Memory B cell (primary cell): ENCODE measurements around the gene TBX4.
"Not testable (repeated sequence)": the region's sequence is repeated elsewhere in the genome, so short reads cannot be mapped to it uniquely, and the experiment has no call there.

ENCODE experiments used
- ATAC-seq: fragments of 150-1000 bp; cut with Tn5 transposase; 2 replicates; pipeline ENCODE4 v1.10.0; 2021; ENCODE audit warnings: low read depth, mild to moderate bottlenecking, moderate library complexity
- DNase-seq, 2 donors: peaks; one replicate each; pipeline ENCODE4 v3.0.0; 2022; ENCODE audit warnings: low spot score in 2 of 2
- H3K27ac Mint-ChIP-seq: one replicate; pipeline ENCODE4 v1.8.0; 2022; ENCODE audit warnings: mild to moderate bottlenecking, moderate library complexity, mixed read lengths
- H3K27me3 Mint-ChIP-seq: one replicate; pipeline ENCODE4 v1.8.0; 2022; ENCODE audit warnings: mixed read lengths
- H3K36me3 Mint-ChIP-seq: one replicate; pipeline ENCODE4 v1.8.0; 2022; ENCODE audit warnings: mild to moderate bottlenecking, mixed read lengths
- H3K4me1 Mint-ChIP-seq: one replicate; pipeline ENCODE4 v1.8.0; 2022; ENCODE audit warnings: mixed read lengths
- H3K4me3 Mint-ChIP-seq: one replicate; pipeline ENCODE4 v1.8.0; 2022; ENCODE audit warnings: mild to moderate bottlenecking, moderate library complexity, mixed read lengths
- H3K9me3 Mint-ChIP-seq: one replicate; pipeline ENCODE4 v1.8.0; 2022; ENCODE audit warnings: mixed read lengths

Gene TBX4

DNA sequence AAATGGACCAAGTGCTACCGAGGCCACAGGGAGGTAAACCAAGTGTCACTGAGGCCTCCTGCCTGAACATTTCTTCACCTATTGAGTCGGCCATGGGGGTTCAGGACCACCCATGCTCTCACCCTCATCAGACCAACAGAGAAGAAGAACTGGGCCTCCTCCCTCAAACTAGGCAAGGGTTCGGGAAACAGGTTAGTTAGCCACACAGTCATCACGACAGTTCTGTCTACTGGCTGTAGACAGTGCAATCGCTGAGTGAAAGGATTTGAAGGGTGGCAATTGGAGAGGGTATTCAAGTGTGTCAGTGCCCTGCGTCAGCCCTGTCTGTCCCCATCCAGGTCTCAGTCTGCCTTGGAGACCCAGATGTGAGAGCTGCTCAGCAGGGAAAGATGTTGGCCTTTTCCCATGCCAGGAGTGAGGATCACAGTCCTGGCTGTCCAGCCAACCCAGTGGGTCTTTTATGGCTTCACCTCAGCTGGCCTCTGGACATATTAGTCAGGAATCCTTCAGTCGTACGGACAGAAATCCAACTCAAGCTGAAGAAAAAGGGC lies 32.7 kb upstream of the TBX4 start:
- ATAC-seq, result no peak
- peaks cover 19% of the 10 kb centered on the region for H3K27me3 Mint-ChIP-seq
- no peaks in the 10 kb centered on the region for H3K36me3 Mint-ChIP-seq
- no peak for DNase-seq
- H3K4me3 Mint-ChIP-seq, result no peak overlapping the region
- H3K27ac Mint-ChIP-seq, result no peak overlapping the region
- no peaks in the 10 kb centered on the region for H3K9me3 Mint-ChIP-seq
- no peaks in the 10 kb centered on the region for H3K4me1 Mint-ChIP-seq

DNA sequence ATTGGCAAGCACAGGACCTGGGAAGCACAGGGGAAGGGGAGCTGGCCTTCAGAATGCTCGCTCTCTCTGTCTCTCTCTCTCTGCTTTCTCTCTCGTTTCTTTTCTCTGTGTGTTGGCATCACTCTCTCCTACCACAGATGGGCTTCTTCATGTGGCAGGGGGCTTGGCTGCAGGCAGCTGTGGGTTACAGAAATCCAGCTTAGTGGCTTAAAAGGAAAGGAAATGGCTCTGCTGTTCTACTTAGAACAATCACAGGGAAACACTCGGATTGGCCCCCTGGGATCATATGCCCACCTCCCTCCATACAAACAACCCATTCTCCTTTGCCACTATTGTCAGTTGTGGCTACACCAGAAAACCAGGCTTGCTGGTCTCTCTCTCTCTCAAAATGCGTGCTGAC lies 32.2 kb upstream of the TBX4 start:
- H3K4me3 Mint-ChIP-seq, result no peak overlapping the region
- ATAC-seq (no peak), DNase-seq (no peak)
- H3K27ac Mint-ChIP-seq, result no peak overlapping the region
- H3K27me3 Mint-ChIP-seq, result peaks cover 19% of the 10 kb centered on the region
- H3K9me3 Mint-ChIP-seq, result no peaks in the 10 kb centered on the region
- H3K36me3 Mint-ChIP-seq, result no peaks in the 10 kb centered on the region
- H3K4me1 Mint-ChIP-seq, result no peaks in the 10 kb centered on the region

DNA sequence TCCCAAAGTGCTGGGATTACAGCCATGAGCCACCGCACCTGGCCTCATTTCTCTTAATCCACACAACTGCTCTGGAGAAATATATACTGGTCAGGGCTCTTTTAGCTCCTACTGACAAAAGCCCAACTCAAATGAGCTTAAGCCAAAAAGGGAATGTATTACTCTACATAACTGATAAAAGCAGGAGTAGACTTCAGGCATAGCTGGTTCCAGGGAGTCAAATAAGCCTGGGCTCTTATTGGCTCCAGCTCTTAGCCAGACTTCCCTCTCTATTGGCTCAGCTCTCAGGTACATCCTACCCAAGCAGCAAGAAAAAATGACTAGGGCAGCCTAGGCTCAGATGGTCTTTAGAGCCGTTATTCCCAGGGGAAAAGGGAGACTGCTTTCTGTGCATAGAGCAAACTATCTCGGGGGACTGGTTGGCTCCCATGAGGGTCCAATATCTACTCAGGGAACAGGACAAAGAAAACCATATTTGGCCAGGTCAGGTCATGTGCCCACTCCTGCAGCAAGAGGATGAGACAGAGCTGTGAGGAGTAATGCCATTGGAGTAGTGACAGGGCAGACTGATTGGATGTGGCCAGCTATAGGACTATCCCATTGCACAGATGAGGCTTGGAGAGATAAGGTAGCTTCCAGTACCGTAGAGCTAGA lies 31.4 kb upstream of the TBX4 start:
- ATAC-seq (no peak), DNase-seq (no peak)
- Mint-ChIP-seq H3K27ac (no peak overlapping the region), H3K4me1 (no peaks in the 10 kb centered on the region), H3K36me3 (no peaks in the 10 kb centered on the region), H3K4me3 (no peak overlapping the region), H3K9me3 (no peaks in the 10 kb centered on the region), H3K27me3 (peaks cover 23% of the 10 kb centered on the region)

GRCh38 chr17:61421460-61421859 lies 30.8 kb upstream of the TBX4 start:
- Mint-ChIP-seq H3K36me3 (no peaks in the 10 kb centered on the region), H3K9me3 (no peaks in the 10 kb centered on the region), H3K27me3 (peaks cover 25% of the 10 kb centered on the region), H3K27ac (no peak overlapping the region), H3K4me1 (no peaks in the 10 kb centered on the region), H3K4me3 (no peak overlapping the region)
- DNase-seq, result no peak
- ATAC-seq, result no peak

DNA sequence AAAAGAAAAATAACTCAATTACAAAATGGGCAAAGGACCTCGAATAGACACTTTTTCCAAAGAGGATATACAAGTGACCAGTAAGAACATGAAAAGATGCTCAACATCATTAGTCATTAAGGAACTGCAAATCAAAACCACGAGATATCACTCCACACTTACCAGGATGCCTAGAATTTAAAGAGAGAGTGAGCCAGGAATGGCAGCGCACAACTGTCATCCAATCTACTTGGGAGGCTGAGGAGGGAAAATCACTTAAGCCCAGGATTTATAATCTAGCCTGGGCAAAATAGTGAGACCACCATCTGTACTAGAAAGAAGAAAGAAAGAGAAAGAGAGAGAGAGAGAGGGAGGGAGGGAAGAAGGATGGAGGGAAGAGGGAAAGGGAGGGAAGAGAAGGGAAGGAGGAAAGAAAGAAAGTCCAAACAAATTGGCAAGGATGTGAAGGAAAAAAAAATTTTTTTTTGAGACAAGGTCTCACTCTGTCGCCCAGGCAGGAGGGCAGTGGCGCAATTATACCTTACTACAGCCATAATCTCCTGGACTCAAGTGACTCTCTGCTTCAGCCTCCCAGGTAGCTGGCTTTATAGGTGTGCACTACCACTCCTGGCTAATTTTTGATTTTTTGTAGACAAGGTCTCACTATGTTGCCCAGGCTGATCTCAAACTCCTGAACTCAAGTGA lies 30.0 kb upstream of the TBX4 start:
- DNase-seq, result no peak
- Mint-ChIP-seq H3K4me3 (no peak overlapping the region), H3K4me1 (no peaks in the 10 kb centered on the region), H3K36me3 (no peaks in the 10 kb centered on the region), H3K9me3 (no peaks in the 10 kb centered on the region), H3K27ac (no peak overlapping the region), H3K27me3 (peaks cover 25% of the 10 kb centered on the region)
- no peak for ATAC-seq

- Mint-ChIP-seq H3K4me3 (no peak overlapping the region), H3K4me1 (no peaks in the 10 kb centered on the region), H3K27ac (no peak overlapping the region), H3K9me3 (no peaks in the 10 kb centered on the region), H3K27me3 (peaks cover 25% of the 10 kb centered on the region), H3K36me3 (no peaks in the 10 kb centered on the region)
- ATAC-seq (no peak), DNase-seq (no peak)
These were observed 29.4 kb upstream of the TBX4 start for GRCh38 chr17:61422869-61423268.

DNA sequence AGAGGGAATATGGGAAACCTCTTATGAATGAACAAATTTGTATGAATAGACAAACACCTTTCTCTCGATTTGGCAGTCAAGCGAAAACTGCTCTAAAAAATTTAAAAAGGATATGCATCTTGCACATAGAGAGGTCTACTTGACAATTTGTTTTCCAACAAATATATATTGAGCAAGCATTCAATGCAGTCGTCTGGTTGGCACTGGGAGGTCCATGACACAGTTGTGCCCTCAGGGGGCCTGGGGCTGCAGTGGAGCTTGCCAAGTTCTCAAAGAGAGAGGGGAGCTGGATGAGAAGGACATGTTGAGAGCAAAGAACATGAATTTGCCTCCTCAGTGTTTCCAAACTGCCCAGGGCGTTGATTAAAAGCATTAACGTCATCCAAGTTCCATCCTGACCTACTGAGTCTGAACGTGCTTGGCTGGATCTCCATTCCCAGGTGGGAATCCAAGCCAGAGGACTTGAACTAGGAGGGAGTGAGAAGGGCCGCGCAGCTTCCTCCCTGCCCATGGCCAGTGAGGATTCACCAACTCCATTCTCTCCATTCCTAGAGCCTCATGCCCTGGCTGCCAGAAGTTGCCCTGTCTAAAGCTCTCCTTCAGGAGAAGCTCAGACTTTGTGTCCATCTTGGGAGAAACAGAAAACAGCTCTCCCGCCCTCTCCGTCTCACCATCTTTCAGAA lies 28.1 kb upstream of the TBX4 start:
- no peak overlapping the region for H3K4me3 Mint-ChIP-seq
- peaks cover 24% of the 10 kb centered on the region for H3K27me3 Mint-ChIP-seq
- H3K27ac Mint-ChIP-seq, result no peak overlapping the region
- H3K9me3 Mint-ChIP-seq, result no peaks in the 10 kb centered on the region
- no peaks in the 10 kb centered on the region for H3K4me1 Mint-ChIP-seq
- DNase-seq (no peak), ATAC-seq (no peak)
- H3K36me3 Mint-ChIP-seq, result no peaks in the 10 kb centered on the region

- DNase-seq, result no peak
- Mint-ChIP-seq H3K27me3 (peaks cover 14% of the 10 kb centered on the region), H3K4me3 (no peak overlapping the region), H3K9me3 (no peaks in the 10 kb centered on the region), H3K27ac (no peak overlapping the region), H3K4me1 (no peaks in the 10 kb centered on the region), H3K36me3 (no peaks in the 10 kb centered on the region)
- ATAC-seq, result no peak
These were observed 26.3 kb upstream of the TBX4 start for GRCh38 chr17:61425682-61426481.

DNA sequence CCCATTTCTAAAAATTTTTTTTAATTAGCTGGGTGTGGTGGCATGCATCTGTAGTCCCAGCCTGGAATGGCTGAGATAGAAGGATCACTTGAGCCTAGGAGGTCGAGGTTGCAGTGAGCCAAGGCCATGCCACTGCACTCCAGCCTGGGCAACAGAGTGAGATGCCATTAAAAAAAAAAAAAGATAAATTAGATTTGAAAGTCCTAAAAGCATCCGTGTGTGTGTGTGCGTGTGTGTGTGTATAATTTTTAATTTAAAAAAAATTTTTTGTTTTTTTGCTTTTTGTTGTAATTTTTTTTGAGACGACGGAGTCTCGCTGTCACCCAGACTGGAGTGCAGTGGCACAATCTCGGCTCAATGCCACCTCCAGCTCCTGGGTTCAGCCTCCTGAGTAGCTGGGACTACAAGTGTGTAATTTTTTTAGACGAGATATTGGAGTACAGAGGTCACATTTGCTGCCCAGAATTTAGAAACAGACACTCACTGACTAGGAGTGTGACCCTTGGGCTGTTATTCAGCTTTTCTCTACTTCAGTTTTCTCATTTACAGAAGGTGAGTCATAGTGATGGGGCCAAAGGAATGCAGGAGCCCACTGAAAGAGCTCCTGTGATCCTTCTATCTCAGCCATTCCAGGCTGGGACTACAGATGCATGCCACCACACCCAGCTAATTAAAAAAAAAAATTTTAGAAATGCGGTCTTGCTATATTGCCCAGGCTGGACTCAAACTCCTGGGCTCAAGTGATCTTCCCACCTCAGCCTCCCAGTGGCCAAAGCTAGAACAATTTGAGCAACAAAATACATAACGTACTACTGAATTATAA lies 25.5 kb upstream of the TBX4 start:
- Mint-ChIP-seq H3K36me3 (no peaks in the 10 kb centered on the region), H3K27me3 (peaks cover 12% of the 10 kb centered on the region), H3K4me3 (no peak overlapping the region), H3K9me3 (no peaks in the 10 kb centered on the region), H3K4me1 (no peaks in the 10 kb centered on the region), H3K27ac (no peak overlapping the region)
- ATAC-seq (no peak), DNase-seq (no peak)

GRCh38 chr17:61427567-61427966 lies 24.7 kb upstream of the TBX4 start:
- ATAC-seq (no peak), DNase-seq (no peak)
- Mint-ChIP-seq H3K4me3 (no peak overlapping the region), H3K4me1 (no peaks in the 10 kb centered on the region), H3K9me3 (no peaks in the 10 kb centered on the region), H3K27me3 (peaks cover 9% of the 10 kb centered on the region), H3K36me3 (no peaks in the 10 kb centered on the region), H3K27ac (no peak overlapping the region)

- no peak for DNase-seq
- no peak overlapping the region for H3K4me3 Mint-ChIP-seq
- H3K27ac Mint-ChIP-seq, result no peak overlapping the region
- H3K4me1 Mint-ChIP-seq, result no peaks in the 10 kb centered on the region
- no peak for ATAC-seq
- no peaks in the 10 kb centered on the region for H3K36me3 Mint-ChIP-seq
- H3K27me3 Mint-ChIP-seq, result peaks cover 8% of the 10 kb centered on the region
- peaks cover under 1% of the 10 kb centered on the region for H3K9me3 Mint-ChIP-seq
These were observed 22.9 kb upstream of the TBX4 start for GRCh38 chr17:61429274-61429673.

DNA sequence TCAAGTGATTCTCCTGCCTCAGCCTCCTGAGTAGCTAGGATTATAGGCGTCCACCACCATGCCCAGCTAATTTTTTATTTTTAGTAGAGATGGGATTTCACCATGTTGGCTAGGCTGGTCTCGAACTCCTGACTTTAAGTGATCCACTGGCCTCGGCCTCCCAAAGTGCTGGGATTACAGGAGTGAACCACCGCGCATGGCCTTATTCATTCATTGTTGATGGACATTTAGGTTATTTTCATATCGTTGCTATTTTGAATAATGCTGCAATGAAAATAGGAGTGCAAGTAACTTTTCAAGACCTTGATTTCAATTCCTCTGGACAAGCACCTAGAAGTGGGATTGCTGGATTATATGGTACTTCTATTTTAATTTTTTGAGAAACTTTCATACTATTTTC lies 22.4 kb upstream of the TBX4 start:
- not testable (repeated sequence) for H3K27me3 Mint-ChIP-seq, H3K9me3 Mint-ChIP-seq, H3K4me3 Mint-ChIP-seq, H3K36me3 Mint-ChIP-seq, H3K4me1 Mint-ChIP-seq, H3K27ac Mint-ChIP-seq, ATAC-seq, DNase-seq

- H3K36me3 Mint-ChIP-seq, result no peaks in the 10 kb centered on the region
- DNase-seq (no peak), ATAC-seq (no peak)
- H3K27me3 Mint-ChIP-seq, result peaks cover 3% of the 10 kb centered on the region
- H3K27ac Mint-ChIP-seq, result no peak overlapping the region
- H3K4me3 Mint-ChIP-seq, result no peak overlapping the region
- no peaks in the 10 kb centered on the region for H3K4me1 Mint-ChIP-seq
- H3K9me3 Mint-ChIP-seq, result peaks cover 10% of the 10 kb centered on the region
These were observed 20.5 kb upstream of the TBX4 start for GRCh38 chr17:61431594-61432311.
